KOPT-K1 (cell line): ENCODE measurements around the gene JPH4.

ENCODE experiments used
- H3K27ac ChIP-seq: fragments of 200-600 bp; sonication (generic); 2 replicates; pipeline ENCODE4 v1.5.1; 2016; ENCODE audit warnings: antibody characterized with exemption, mild to moderate bottlenecking, low read depth, low read length; ENCODE audit not compliant: poor library complexity, severe bottlenecking
- H3K36me3 ChIP-seq: fragments of 200-600 bp; sonication (generic); 2 replicates; pipeline ENCODE4 v1.5.1; 2017; ENCODE audit warnings: antibody characterized with exemption, mild to moderate bottlenecking, low read length, moderate library complexity; ENCODE audit not compliant: insufficient read depth
- H3K9me3 ChIP-seq: fragments of 200-600 bp; sonication (generic); 2 replicates; pipeline ENCODE4 v1.5.1; 2017; ENCODE audit warnings: antibody characterized with exemption, low read length, mild to moderate bottlenecking; ENCODE audit not compliant: insufficient read depth, poor library complexity, severe bottlenecking

The JPH4 gene

DNA sequence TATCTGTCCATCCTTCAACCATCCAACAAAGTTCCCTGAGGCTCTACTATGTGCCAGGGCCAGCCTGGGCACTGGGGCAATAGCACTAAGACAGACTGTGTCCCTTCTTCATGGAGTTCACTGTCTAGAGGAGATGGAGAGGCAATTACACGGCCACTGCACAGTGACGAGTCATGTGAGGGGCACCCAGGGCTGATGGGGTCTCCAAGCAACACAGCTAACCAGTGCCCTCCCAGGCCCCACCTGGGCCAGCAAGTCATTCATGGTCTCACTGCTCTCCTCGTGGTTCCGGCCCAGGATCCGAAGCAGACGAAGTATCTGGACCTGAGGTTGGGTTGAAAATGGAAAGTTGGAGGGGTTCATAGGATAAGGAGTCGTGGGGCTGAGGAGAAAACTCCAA, 13.7 kb downstream of the JPH4 start:
- H3K36me3 ChIP-seq: peaks cover 66% of the 10 kb centered on the region

DNA sequence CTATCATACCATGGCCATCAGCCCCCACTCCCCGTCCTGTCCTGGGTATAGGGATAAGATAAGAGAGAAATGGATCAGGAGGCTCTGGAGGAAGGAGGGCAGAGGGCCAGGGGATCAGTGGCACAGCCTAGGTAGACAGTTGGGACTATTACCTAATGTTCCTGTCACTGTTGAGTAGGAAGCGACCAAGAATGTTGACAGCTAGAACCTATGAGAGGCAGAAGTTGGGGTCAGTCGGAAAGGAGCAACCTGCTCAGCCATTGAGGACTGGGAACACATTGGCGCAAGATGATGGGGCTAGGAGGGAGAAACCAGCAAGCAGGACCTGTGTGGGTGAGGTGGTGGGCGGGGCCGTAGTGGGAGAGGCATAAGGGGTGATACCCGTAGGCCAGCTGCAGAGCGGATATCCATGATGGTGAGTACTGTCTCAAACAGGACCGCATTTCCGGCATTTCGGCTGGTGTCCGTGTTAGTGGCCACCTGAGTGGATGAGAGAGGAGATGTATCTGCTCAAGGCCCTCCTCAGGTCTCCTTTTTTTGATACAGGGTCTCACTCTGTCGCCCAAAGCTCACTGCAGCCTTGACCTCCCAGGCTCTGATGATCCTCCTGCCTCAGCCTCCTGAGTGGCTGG, 14.3 kb downstream of the JPH4 start:
- Histone ChIP-seq H3K9me3 (no peaks in the 10 kb centered on the region), H3K27ac (no peak overlapping the region), H3K36me3 (peaks cover 72% of the 10 kb centered on the region)

More for the DNA sequence above, 13.7 kb downstream of the JPH4 start:
- Histone ChIP-seq H3K9me3 (no peaks in the 10 kb centered on the region), H3K27ac (no peak overlapping the region)

DNA sequence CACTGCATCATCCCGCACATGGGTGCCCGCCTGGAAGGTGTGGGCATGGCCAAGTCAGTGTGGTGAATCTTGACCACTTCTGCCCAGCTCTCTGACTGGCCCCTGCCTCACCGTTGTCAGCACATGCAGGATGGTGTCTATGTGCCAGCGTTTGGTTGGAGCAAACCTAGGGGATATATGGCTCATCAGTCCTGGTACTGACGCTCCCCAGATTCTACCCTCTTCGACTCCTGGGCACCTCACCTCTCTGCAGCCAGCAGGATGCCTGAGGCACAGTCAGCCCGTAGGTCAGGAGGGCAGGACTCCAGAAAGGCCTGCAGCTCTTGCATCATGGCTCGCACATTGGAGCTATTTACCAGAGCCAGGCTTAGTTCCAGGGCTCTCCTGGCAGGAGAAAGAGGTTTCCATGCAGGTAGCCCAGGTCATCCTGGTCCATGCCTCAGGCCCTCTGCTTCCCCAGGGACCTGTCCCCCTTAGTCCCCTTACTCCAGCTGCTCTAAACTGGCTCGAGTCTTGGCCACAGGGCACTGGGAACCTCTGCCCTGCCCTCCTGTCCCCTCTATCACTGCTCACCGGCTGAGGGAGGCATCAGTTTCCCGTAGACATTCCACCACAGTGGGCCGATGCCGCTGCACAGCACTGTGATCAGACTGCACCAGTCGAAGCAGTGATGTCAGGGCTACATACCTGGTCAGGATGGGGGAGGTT, 15.0 kb downstream of the JPH4 start:
- Histone ChIP-seq H3K9me3 (no peaks in the 10 kb centered on the region), H3K36me3 (peaks cover 79% of the 10 kb centered on the region), H3K27ac (no peak overlapping the region)

DNA sequence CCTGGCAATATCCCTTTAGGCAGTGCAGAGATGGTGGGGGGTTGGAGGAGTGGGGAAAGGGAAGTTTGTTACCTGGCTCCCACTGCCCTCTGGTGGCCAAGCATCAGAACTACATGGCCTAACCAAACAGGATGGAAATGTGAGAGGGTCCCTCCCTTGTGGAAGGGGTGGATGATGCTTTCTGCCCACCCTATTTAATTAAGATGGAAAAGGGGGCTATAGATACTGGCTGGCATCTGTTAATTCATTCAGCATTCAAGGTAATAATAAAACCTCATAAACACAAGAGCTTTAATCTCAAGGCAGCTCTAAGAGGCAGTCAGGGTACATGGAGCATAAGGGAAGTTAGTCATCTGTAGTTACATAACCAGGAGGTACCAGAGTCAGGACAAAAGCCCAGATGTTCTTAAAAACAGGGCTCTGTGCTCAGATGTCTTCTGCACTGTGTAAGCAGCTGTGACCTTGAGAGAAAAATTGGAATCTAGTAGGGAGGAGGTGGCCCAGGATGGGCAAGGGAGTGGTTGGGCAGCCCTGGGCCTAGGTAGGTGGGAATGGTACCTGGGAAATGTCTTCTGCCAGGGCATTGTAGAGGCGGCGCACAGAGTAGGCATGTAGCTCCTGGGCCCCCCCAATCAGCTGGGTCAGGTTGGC, 15.6 kb downstream of the JPH4 start:
- Histone ChIP-seq H3K36me3 (peaks cover 86% of the 10 kb centered on the region), H3K9me3 (no peaks in the 10 kb centered on the region), H3K27ac (no peak overlapping the region)

DNA sequence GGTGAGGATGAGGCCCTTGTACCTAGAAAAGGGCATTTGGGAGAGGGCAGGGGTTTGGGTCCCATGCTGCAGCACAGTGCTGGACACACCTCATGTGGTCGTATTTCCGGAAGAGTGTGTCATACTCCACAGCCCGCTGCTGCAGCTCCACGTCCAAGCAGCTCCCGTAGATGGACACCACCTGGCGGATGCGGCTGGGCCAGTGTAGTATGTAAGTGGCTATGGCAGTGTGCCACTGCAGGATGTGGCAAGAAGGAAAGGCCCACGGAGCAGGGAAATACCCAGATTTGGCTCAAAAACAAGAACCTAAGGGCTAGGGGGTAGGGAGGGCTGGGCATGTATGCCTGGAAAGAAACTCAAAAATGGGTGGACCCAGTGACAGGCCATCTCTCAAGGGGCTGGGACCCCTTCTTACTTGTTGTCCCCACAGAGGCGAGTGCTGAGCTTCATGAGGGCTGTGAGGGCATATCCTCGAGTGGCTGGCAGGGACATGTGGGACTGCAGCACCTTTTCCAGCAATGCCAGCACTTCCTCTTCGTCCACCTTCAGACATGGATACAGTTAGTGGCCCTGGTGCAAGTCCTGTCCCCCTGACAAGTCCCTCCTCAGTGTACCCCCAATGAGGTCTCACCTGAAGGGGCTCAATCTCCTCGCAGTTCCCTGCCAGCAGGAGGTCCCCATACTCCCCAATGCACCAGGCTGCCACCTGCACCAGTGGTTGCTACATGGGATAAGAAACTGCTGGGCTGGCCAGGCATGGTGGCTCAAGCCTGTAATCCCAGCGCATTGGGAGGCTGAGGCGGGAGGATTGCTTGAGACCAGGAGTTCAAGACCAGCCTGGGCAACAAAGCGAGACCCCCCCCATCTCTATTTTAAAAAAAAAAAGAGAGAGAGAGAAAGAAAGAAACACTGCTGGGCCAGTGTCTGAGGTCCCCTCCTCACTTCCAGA, 16.4 kb downstream of the JPH4 start:
- peaks cover 88% of the 10 kb centered on the region for H3K36me3 ChIP-seq

DNA sequence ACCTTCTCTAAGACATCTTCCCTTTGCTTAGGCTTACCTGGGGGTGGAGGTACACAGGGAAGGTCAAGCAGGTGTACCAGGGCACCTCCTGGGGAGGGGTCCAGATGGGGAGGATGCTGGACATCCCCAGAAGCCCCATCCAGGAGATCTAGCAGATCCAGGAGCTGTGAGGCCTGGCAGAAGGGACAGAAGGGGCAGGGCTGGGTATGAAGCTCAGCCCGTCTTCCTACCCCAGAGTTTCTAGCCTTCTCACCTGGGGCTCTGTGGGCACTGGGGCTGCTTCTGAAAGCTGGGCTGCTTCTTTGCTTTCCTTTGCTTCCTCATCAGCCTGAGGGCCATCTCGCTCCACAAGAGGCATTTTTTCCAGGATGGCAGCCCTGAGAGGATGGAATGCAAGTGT, 17.3 kb downstream of the JPH4 start:
- H3K36me3 ChIP-seq: peaks cover 86% of the 10 kb centered on the region
- no peaks in the 10 kb centered on the region for H3K9me3 ChIP-seq
- H3K27ac ChIP-seq: no peak overlapping the region

More for the DNA sequence above, 16.4 kb downstream of the JPH4 start:
- Histone ChIP-seq H3K27ac (no peak overlapping the region), H3K9me3 (no peaks in the 10 kb centered on the region)

DNA sequence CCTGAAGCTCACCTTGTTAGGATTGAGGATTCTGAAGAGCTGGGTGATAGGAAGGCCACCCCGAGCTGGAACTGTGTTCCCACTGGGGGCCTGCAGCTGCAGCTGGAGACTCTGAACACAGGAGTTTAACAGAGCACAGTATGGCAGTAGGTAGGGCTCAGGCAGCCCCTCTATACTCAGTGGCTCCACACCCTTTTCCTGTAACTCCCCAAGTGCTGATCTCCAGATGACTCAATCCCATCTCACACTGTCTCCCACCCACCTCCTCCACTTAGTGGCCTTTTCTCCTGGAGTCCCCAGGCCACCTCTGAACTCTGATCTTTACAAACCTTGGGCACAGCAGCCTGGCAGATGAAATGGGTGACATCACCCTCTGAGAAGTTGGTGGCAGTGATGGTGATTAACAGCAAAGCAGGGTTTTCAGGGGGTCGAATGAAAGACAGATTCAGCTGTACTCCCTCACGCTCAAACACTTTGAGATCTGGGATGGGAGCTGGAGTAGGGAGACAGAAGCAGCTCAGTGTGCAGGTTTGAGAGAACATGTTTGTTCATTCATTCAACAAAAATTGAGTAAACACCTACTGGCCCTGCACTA, 18.6 kb downstream of the JPH4 start:
- H3K9me3 ChIP-seq: no peaks in the 10 kb centered on the region
- H3K27ac ChIP-seq: no peak overlapping the region
- H3K36me3 ChIP-seq: peaks cover 73% of the 10 kb centered on the region

DNA sequence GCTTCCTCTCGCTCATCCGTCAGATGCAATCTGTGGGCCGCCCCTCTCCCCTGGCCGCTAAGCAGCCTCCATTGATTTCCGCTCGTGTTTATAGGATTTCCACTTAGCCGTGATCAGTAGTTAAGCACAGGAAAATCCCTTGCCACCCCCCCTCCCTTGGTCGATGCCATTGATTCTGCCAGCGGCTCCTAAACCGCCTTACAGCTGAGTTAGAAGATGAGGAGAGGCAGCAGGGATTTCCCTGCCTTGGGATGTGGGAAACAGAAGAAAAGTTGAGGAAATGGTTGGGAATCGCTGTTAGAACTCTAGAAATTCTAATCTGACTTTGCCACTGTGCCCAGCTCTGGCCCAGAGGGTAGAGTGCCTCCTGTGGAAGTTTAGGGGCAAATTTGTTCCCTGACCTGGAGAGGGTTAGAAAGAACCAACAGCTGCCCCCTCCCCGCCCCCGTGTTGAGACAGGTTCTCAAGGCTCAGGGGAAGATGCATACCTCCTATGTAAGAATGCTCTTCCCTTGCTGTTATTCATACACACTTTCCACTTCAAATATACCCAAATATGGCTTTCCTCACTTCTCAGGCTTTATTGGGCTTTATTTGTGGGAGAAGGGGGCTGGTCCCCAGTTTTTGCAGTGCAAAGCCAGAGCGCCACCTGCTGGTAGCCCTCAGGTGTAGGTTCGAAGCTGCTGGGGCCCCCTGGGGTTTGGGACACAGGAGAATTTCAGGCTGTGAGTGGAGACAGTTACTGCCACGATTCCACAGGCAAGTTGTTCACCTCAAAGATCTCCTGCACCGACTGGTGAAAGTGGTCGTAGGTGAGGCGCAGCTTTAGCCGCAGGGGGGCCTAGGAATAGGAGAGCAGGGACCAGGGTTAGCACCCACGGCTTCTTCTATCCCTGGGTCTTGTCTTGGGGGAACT, 19.3 kb downstream of the JPH4 start:
- peaks cover 66% of the 10 kb centered on the region for H3K36me3 ChIP-seq
- no peak overlapping the region for H3K27ac ChIP-seq
- H3K9me3 ChIP-seq: no peaks in the 10 kb centered on the region

DNA sequence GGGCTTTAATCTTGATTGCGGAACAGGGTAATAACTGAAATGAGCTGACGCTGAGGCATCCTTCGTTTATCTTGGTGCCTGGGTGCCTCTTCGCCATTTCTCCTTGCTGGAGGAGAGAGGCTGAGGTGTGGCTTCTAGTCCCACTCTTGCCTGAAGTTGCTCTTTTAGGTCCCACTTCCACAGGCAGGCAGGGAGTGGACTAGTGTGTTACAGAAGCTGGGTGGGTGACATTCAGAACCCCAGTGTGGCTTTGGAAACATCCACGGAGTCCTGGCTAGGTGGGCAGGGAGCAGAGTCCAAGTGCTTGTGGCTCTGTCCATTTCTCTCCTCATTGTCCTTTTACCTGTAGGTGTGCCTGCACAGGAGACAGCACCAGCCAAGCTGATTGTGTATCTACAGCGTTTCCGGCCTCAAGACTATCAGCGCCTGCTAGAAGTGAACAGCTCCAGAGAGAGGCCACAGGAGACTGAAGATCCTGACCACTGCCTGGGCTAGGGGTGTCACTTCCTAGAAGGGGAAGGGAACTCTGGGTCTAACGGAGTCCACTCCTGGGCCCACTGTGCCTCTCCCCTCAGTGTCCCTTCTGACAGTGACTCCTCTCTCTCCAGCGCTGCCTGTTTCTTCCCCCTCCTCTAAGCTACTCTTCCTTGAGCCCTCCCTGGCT, 20.1 kb downstream of the JPH4 start:
- Histone ChIP-seq H3K36me3 (peaks cover 58% of the 10 kb centered on the region), H3K27ac (no peak overlapping the region), H3K9me3 (no peaks in the 10 kb centered on the region)

DNA sequence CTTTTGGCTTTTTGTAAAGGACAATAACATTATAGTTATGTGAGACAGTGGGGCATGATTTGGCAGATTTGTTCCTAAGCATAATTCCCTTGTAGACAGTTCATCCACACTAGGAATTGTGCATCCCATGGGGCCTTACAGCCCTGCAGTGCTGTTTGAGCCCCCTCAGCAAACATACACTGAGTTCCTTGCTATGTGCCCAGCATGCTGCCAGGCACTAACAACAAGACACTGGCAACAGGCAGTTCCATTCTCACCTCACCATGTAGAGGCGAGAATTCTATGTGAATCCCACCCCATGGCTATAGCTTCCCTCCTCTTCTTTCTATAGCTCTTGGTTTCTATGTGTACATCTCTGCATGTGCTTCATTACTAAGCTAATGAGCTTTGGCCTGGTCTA, 20.6 kb downstream of the JPH4 start:
- Histone ChIP-seq H3K27ac (no peak overlapping the region), H3K9me3 (no peaks in the 10 kb centered on the region), H3K36me3 (peaks cover 53% of the 10 kb centered on the region)

DNA sequence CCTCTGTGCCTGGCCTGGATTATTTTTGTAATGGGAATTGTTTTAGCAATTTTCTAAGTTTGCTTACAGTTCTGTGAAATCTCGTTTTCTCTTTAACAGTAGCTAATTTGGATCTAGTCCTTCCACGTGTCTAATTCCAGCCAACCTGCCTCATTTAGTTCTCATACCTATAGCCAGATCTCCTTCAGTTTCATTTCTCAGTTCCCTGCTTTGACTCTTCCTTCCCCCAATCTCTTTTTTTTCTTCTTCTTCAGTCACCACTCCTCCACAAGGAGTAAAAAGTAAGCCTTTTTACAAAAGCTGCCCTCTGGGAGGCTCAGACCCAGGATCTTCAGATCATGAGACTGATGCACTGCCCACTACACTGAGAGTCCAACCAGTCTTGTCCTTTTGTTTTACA, 21.1 kb downstream of the JPH4 start:
- H3K9me3 ChIP-seq: no peaks in the 10 kb centered on the region
- H3K36me3 ChIP-seq: peaks cover 48% of the 10 kb centered on the region
- no peak overlapping the region for H3K27ac ChIP-seq

DNA sequence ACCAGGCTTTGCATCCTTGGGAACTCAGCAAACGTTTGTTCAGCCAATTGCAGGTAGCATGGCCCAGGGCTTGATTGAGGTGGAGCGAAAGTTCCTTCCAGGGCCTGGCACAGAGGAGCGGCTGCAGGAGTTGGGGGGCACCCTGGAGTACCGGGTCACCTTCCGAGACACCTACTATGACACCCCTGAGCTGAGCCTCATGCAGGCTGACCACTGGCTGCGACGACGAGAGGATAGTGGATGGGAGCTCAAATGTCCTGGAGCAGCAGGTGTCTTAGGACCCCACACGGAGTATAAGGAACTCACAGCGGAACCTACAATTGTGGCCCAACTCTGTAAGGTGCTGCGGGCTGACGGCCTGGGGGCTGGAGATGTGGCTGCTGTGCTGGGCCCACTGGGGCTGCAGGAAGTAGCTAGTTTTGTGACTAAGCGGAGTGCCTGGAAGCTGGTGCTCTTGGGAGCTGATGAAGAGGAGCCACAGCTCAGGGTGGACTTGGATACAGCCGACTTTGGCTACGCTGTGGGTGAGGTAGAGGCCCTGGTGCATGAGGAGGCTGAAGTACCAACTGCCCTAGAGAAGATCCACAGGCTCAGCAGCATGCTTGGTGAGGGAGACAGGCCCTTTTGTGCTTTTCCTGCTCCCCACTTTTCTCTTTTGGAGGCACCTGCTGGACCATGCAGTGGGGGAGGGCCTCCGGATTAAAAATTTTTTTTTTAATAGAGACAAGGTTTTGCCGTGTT, 21.7 kb downstream of the JPH4 start:
- Histone ChIP-seq H3K36me3 (peaks cover 42% of the 10 kb centered on the region), H3K9me3 (no peaks in the 10 kb centered on the region), H3K27ac (peak overlapping the region; percentile 80)
